ENCODE data around the gene MYPN.

MYPN gene

GRCh38 chr10:68180490-68180889 lies 71.2 kb downstream of the MYPN start:
- TF ChIP-seq SIN3A (IDR thresholded peaks at IDR 0.05; ENCODE audit: borderline replicate concordance, insufficient read depth, low read length) (no peak), POLR2AphosphoS5 (IDR thresholded peaks at IDR 0.05; ENCODE audit: low read depth, low read length) (no peak), TAF1 (IDR thresholded peaks at IDR 0.05; ENCODE audit: borderline replicate concordance, insufficient read depth, low read length) (no peak), FOXP2 (optimal IDR thresholded peaks at IDR 0.05; ENCODE audit: borderline replicate concordance, extremely low read depth, extremely low read length, insufficient read depth) (no peak)
- TF ChIP-seq, protein P1, sequence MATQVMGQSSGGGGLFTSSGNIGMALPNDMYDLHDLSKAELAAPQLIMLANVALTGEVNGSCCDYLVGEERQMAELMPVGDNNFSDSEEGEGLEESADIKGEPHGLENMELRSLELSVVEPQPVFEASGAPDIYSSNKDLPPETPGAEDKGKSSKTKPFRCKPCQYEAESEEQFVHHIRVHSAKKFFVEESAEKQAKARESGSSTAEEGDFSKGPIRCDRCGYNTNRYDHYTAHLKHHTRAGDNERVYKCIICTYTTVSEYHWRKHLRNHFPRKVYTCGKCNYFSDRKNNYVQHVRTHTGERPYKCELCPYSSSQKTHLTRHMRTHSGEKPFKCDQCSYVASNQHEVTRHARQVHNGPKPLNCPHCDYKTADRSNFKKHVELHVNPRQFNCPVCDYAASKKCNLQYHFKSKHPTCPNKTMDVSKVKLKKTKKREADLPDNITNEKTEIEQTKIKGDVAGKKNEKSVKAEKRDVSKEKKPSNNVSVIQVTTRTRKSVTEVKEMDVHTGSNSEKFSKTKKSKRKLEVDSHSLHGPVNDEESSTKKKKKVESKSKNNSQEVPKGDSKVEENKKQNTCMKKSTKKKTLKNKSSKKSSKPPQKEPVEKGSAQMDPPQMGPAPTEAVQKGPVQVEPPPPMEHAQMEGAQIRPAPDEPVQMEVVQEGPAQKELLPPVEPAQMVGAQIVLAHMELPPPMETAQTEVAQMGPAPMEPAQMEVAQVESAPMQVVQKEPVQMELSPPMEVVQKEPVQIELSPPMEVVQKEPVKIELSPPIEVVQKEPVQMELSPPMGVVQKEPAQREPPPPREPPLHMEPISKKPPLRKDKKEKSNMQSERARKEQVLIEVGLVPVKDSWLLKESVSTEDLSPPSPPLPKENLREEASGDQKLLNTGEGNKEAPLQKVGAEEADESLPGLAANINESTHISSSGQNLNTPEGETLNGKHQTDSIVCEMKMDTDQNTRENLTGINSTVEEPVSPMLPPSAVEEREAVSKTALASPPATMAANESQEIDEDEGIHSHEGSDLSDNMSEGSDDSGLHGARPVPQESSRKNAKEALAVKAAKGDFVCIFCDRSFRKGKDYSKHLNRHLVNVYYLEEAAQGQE (IDR thresholded peaks at IDR 0.05; ENCODE audit: insufficient read depth in 1 of 2, low read depth in 2 of 2, low read length in 2 of 2) = no peak

DNA sequence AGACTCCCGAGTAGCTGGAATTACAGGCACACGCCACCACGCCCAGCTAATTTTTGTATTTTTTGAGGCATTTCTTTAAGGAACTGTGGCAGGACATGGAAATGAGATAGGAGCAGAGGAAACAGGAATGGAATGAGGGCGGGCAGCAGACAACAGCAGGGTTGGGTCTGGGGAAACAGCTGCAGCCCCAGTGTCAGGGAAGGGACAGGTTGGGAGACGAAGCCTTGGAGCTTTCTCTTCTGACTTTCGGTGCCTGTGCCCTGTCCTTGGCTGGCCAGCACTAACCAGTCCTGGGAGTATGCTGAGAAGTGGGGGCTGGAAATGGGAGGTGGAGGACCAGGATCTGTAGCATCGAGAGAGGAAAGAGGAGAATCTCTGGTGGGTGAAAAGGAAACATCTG lies 75.3 kb downstream of the MYPN start:
- no peak for TF ChIP-seq POLR2AphosphoS5 (IDR thresholded peaks at IDR 0.05; ENCODE audit: low read depth, low read length)
- no peak for TF ChIP-seq FOXP2 (optimal IDR thresholded peaks at IDR 0.05; ENCODE audit: borderline replicate concordance, extremely low read depth, extremely low read length, insufficient read depth)
- TF ChIP-seq SIN3A (IDR thresholded peaks at IDR 0.05; ENCODE audit: borderline replicate concordance, insufficient read depth, low read length) = no peak
- TF ChIP-seq, protein P1 (IDR thresholded peaks at IDR 0.05; ENCODE audit: insufficient read depth in 1 of 2, low read depth in 2 of 2, low read length in 2 of 2) = no peak
- no peak for TF ChIP-seq TAF1 (IDR thresholded peaks at IDR 0.05; ENCODE audit: borderline replicate concordance, insufficient read depth, low read length)

GRCh38 chr10:68185085-68185484 lies 75.8 kb downstream of the MYPN start:
- TF ChIP-seq, protein P1 (IDR thresholded peaks at IDR 0.05; ENCODE audit: insufficient read depth in 1 of 2, low read depth in 2 of 2, low read length in 2 of 2) = no peak
- TF ChIP-seq SIN3A (IDR thresholded peaks at IDR 0.05; ENCODE audit: borderline replicate concordance, insufficient read depth, low read length) (no peak), TAF1 (IDR thresholded peaks at IDR 0.05; ENCODE audit: borderline replicate concordance, insufficient read depth, low read length) (no peak), POLR2AphosphoS5 (IDR thresholded peaks at IDR 0.05; ENCODE audit: low read depth, low read length) (no peak), FOXP2 (optimal IDR thresholded peaks at IDR 0.05; ENCODE audit: borderline replicate concordance, extremely low read depth, extremely low read length, insufficient read depth) (no peak)

GRCh38 chr10:68188835-68189234 lies 79.5 kb downstream of the MYPN start:
- no peak for TF ChIP-seq SIN3A (IDR thresholded peaks at IDR 0.05; ENCODE audit: borderline replicate concordance, insufficient read depth, low read length)
- TF ChIP-seq TAF1 (IDR thresholded peaks at IDR 0.05; ENCODE audit: borderline replicate concordance, insufficient read depth, low read length) = no peak

- TF ChIP-seq TAF1 (IDR thresholded peaks at IDR 0.05; ENCODE audit: borderline replicate concordance, insufficient read depth, low read length) = no peak
- TF ChIP-seq, protein P1 (IDR thresholded peaks at IDR 0.05; ENCODE audit: insufficient read depth in 1 of 2, low read depth in 2 of 2, low read length in 2 of 2) = no peak
- TF ChIP-seq SIN3A (IDR thresholded peaks at IDR 0.05; ENCODE audit: borderline replicate concordance, insufficient read depth, low read length) = no peak
- no peak for TF ChIP-seq POLR2AphosphoS5 (IDR thresholded peaks at IDR 0.05; ENCODE audit: low read depth, low read length)
- TF ChIP-seq FOXP2 (optimal IDR thresholded peaks at IDR 0.05; ENCODE audit: borderline replicate concordance, extremely low read depth, extremely low read length, insufficient read depth) = no peak
These were observed 82.8 kb downstream of the MYPN start for GRCh38 chr10:68192113-68192512.
